Epithelial cell of esophagus (primary cell): Measurements from ENCODE around the gene AKNA.

Source experiments
- DNase-seq: peaks from one replicate; pipeline ENCODE4 v3.0.0; 2010; ENCODE audit warnings: low read depth
- H3K4me3 ChIP-seq: 2 replicates; pipeline ENCODE4 v1.5.1; 2011; ENCODE audit warnings: mild to moderate bottlenecking, low read length, control low read depth
- TF ChIP-seq, protein P1 (sequence below): IDR thresholded peaks from 2 replicates; pipeline ENCODE4 v1.5.1; 2011; ENCODE audit warnings: low read depth, mild to moderate bottlenecking, low read length, control low read depth, inconsistent platforms; ENCODE audit not compliant: insufficient read depth; ENCODE audit errors: missing control alignments

AKNA gene

GRCh38 chr9:114384836-114385396 lies 2.9 kb downstream of the AKNA start:
- TF ChIP-seq, protein P1, sequence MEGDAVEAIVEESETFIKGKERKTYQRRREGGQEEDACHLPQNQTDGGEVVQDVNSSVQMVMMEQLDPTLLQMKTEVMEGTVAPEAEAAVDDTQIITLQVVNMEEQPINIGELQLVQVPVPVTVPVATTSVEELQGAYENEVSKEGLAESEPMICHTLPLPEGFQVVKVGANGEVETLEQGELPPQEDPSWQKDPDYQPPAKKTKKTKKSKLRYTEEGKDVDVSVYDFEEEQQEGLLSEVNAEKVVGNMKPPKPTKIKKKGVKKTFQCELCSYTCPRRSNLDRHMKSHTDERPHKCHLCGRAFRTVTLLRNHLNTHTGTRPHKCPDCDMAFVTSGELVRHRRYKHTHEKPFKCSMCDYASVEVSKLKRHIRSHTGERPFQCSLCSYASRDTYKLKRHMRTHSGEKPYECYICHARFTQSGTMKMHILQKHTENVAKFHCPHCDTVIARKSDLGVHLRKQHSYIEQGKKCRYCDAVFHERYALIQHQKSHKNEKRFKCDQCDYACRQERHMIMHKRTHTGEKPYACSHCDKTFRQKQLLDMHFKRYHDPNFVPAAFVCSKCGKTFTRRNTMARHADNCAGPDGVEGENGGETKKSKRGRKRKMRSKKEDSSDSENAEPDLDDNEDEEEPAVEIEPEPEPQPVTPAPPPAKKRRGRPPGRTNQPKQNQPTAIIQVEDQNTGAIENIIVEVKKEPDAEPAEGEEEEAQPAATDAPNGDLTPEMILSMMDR: no peak
- no peak for DNase-seq
- H3K4me3 ChIP-seq: no peak overlapping the region

GRCh38 chr9:114384341-114384740 lies 3.4 kb downstream of the AKNA start:
- no peak overlapping the region for H3K4me3 ChIP-seq
- no peak for DNase-seq
- TF ChIP-seq, protein P1: no peak

- H3K4me3 ChIP-seq: no peak overlapping the region
- DNase-seq: no peak
These were observed 4.1 kb downstream of the AKNA start for GRCh38 chr9:114383521-114384231.

GRCh38 chr9:114382699-114383520 lies 4.9 kb downstream of the AKNA start:
- no peak for DNase-seq
- TF ChIP-seq, protein P1: no peak
- H3K4me3 ChIP-seq: no peak overlapping the region

More at GRCh38 chr9:114383521-114384231, 4.1 kb downstream of the AKNA start:
- TF ChIP-seq, protein P1: no peak

DNA sequence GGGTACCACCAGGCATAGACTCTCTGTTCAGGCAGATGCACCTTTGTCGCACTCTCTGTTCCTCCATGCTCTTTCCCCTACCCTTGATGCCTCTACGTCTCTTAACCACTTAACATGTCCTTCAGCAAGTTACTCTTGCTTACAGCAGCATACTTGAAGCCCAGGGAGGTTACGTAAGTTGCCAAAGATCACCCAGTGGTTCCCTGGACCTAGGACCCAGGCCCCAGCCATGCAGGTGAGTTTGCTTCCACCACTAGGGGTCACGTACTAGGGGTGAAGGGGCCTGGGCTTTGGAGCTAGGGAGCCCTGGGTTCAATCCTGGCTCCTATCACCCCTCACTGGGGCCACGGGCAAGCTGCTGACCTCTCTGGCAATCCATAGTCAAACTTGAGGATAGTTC lies 8.9 kb downstream of the AKNA start:
- DNase-seq: no peak
- H3K4me3 ChIP-seq: no peak overlapping the region
- TF ChIP-seq, protein P1: no peak

DNA sequence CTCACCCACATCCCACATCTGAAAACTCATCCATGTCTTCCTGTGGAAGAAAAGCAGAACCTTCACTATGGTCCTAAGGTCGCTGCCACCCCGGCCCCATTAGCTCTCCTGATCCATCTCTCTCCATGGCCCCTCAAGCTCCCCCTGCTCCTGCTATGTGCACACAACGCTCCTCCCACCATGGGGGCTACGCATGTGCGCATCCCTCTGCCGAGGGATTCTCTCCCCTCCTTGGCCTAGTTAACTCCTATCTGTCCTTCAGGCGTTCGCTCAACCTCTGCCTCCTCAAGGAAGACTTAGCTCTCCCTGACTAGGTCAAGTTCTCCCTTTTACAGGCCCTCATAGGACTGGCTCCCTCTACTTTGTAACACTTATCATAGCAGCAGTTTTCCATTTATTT lies 9.8 kb downstream of the AKNA start:
- no peak overlapping the region for H3K4me3 ChIP-seq

More for the DNA sequence above, 9.8 kb downstream of the AKNA start:
- TF ChIP-seq, protein P1: no peak
- DNase-seq: no peak
